Stimulated activated CD8-positive, alpha-beta memory T cell treated with anti-CD3 and anti-CD28 coated beads, Interleukin-2, amount 100 ng/mL, for 1 hour (primary cell): ENCODE measurements around the gene CLEC16A.

ENCODE experiments used
- DNase-seq, 2 donors: peaks; one replicate each; pipeline ENCODE4 v3.0.0-alpha.2; 2020; ENCODE audit warnings: low read depth in 2 of 2

Gene CLEC16A, protein sequence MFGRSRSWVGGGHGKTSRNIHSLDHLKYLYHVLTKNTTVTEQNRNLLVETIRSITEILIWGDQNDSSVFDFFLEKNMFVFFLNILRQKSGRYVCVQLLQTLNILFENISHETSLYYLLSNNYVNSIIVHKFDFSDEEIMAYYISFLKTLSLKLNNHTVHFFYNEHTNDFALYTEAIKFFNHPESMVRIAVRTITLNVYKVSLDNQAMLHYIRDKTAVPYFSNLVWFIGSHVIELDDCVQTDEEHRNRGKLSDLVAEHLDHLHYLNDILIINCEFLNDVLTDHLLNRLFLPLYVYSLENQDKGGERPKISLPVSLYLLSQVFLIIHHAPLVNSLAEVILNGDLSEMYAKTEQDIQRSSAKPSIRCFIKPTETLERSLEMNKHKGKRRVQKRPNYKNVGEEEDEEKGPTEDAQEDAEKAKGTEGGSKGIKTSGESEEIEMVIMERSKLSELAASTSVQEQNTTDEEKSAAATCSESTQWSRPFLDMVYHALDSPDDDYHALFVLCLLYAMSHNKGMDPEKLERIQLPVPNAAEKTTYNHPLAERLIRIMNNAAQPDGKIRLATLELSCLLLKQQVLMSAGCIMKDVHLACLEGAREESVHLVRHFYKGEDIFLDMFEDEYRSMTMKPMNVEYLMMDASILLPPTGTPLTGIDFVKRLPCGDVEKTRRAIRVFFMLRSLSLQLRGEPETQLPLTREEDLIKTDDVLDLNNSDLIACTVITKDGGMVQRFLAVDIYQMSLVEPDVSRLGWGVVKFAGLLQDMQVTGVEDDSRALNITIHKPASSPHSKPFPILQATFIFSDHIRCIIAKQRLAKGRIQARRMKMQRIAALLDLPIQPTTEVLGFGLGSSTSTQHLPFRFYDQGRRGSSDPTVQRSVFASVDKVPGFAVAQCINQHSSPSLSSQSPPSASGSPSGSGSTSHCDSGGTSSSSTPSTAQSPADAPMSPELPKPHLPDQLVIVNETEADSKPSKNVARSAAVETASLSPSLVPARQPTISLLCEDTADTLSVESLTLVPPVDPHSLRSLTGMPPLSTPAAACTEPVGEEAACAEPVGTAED

DNA sequence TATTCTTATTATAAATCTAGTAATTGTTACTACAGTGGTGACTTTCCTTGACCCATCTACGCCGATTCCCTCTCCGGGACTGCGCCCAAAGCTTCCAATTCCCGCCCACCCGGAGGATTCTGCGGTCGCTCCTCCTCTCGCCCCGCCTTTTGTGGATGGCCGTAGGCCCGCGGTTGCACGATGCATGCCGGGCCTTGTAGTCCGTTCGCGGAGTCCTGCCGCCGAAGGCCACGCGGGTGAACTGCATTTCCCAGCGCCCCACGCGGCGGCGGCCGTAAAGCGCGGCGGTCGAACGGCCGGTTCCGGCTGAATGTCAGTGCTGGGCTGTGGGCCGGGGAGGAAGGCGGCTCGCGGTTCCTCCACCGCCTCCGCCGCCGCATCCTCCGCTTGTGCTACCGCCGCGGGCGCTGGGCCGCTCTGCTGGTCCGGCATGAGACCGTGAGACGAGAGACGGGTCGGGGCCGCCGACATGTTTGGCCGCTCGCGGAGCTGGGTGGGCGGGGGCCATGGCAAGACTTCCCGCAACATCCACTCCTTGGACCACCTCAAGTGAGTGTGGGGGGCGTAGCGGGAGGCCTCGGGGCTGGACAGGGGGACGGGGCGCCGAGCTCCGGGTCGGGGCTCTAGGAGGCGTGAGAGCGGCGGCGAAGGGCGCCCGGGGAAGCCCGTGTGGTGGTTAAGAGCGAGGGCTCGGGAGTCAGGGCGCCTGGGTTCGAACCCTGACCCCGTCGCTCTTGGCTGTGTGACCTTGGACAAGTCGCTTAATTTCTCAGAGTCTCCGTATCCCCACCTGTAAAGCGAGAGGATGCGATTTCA lies at the start of gene CLEC16A:
Gene CLEC16A, plus strand, starts transcription at position 316 of the 816 bp plus-strand sequence. Its CDS starts 154 bp downstream, at position 470.
- peak; percentile 91 to 93 for DNase-seq

DNA sequence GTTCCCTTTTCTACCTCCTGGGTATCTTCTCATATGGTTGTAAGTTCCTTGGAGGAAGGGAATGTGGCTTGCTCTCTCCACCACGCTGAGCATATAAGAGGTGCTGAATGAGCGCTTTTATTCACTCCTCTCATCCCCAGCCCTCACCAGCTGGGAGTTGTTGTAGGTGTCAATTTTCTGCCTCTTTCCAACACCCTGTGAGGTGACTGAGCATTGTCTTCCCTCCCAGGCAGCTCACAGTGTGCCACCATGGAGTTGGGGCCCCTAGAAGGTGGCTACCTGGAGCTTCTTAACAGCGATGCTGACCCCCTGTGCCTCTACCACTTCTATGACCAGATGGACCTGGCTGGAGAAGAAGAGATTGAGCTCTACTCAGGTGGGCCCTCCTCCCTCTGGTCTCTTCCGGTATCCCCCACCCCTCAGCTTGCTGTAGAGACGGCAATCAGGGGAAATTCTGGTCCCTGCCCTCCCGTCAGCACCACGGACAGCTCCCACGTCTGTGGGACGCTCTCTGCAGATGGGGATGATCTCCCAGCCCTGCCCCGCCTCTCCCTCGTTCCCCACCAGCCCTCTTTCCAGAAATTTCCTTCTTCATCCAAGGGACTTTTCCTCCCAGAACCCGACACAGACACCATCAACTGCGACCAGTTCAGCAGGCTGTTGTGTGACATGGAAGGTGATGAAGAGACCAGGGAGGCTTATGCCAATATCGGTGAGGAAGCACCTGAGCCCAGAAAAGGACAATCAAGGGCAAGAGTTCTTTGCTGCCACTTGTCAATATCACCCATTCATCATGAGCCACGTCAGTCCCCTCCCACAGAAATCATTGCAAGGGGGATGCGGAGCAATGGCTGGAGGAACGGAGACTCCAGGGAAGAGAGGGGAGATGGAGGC lies 49.1 kb upstream of the CLEC16A start:
- DNase-seq: no peak

DNA sequence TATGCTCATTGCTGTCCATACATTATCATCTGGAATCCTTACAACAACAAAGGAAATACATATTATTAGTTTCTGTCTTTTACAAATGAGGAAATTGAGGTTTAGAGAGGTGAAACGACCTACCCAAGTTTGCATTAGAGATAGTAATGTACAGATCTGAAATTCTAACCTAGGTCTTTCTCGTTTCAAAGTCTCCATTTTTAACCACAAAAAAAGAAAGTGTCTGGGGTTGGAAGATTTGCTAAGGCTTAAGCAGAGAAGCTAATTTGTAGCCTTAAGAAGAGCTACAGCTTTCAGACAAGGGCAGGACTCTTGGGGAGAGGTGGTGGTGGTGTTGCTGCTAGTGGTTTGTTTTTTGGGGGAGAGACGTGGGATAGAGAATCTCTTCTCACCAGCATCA lies 48.2 kb upstream of the CLEC16A start:
- DNase-seq: no peak

DNA sequence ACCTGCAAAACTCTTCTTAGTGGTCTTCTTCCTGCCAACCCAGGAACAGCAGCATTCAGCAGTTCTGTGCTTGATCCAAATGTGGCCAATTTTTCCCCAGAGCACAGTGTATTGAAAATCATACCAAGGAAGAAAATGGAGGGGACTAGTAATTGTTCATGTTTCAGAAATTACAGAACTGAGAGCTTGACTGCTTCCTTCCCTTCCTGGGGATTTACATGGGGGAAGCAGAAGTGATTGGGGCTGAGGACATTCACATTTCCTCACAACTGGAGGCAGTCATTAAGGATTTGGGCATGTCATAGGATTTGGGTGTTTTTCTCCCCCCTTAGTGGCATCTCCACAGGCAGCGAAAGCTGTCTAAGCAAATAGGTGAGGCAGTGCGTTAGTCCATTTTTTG lies 47.6 kb upstream of the CLEC16A start:
- DNase-seq: no peak

DNA sequence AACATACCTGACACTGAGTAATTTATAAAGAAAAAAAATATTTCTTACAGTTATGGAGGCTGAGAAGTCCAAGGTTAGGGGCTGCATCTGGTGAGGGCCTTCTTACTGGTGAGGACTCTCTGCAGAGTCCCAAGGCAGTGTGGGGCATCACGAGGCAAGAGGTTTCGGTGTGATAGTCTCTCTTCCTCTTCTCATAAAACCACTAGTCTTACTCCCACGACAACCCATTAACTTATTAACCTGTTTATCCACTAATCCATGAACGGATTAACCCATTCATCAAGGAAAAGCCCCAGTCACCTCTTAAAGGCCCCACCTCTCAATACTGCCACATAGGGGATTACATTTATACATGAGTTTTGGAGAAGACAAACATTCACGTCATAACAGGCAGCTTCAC lies 47.2 kb upstream of the CLEC16A start:
- DNase-seq: no peak

DNA sequence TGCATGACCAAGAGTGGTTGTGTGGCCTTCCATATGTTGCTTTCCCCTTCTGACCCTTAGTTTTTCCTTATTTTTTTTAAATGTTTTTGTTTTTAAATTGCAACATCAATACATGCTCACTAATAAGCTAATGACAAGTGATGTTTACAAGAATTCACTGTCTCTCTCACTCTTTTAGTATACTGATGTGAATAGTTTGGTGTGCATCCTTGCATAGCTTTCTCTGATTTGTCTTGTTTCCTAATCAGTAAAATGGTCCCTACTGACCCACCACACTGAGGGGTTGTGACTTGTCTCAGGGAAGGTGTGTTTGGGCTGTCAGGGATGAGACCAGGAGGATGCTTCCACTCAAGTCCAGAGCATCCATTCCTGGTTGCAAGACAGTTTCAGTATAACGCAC lies 41.4 kb upstream of the CLEC16A start:
- DNase-seq: no peak

DNA sequence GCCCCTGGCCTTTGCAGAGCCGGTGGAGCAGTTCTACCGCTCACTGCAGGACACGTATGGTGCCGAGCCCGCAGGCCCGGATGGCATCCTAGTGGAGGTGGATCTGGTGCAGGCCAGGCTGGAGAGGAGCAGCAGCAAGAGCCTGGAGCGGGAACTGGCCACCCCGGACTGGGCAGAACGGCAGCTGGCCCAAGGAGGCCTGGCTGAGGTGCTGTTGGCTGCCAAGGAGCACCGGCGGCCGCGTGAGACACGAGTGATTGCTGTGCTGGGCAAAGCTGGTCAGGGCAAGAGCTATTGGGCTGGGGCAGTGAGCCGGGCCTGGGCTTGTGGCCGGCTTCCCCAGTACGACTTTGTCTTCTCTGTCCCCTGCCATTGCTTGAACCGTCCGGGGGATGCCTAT lies 37.9 kb upstream of the CLEC16A start:
- no peak for DNase-seq

DNA sequence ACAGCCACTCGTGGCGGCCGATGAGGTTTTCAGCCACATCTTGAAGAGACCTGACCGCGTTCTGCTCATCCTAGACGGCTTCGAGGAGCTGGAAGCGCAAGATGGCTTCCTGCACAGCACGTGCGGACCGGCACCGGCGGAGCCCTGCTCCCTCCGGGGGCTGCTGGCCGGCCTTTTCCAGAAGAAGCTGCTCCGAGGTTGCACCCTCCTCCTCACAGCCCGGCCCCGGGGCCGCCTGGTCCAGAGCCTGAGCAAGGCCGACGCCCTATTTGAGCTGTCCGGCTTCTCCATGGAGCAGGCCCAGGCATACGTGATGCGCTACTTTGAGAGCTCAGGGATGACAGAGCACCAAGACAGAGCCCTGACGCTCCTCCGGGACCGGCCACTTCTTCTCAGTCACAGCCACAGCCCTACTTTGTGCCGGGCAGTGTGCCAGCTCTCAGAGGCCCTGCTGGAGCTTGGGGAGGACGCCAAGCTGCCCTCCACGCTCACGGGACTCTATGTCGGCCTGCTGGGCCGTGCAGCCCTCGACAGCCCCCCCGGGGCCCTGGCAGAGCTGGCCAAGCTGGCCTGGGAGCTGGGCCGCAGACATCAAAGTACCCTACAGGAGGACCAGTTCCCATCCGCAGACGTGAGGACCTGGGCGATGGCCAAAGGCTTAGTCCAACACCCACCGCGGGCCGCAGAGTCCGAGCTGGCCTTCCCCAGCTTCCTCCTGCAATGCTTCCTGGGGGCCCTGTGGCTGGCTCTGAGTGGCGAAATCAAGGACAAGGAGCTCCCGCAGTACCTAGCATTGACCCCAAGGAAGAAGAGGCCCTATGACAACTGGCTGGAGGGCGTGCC lies 37.2 kb upstream of the CLEC16A start:
- DNase-seq: no peak

DNA sequence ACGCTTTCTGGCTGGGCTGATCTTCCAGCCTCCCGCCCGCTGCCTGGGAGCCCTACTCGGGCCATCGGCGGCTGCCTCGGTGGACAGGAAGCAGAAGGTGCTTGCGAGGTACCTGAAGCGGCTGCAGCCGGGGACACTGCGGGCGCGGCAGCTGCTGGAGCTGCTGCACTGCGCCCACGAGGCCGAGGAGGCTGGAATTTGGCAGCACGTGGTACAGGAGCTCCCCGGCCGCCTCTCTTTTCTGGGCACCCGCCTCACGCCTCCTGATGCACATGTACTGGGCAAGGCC lies 36.7 kb upstream of the CLEC16A start:
- DNase-seq: no peak

DNA sequence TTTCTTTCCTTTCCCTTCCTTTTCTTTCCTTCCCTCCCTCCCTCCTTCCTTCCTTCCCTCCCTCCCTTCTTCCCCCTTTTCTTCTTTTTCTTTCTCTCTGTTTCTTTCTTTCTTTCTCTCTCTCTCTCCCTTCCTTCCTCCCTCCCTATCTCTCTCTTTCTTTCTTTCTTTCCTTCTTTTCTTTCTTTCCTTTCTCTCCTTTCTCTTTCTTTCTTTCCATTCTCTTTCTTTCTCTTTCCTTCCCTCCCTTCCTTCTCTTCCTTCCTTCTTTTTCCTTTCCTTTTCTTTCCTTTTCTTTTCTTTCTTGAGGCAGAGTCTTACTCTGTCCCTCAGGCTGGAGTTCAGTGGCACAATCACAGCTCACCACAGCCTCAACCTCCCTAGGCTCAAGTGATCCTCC lies 33.1 kb upstream of the CLEC16A start:
- DNase-seq: no peak

DNA sequence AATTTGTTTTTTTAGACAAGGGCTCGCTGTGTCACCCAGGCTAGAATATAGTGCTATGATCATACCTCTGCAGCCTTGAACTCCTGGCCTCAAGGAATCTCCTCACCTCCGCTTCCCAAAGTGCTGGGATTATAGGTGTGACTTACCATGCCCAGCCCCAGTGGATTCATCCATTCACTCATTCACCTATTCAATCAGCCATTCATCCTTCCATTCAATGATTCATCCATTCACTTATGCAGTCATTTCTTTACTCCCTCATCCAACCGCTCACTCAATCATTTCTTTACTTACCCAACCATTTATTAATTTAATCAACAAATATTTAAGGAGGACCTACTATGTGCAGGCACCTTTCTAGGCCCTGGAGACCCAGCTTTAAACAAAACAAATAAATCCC lies 27.8 kb upstream of the CLEC16A start:
- no peak for DNase-seq

DNA sequence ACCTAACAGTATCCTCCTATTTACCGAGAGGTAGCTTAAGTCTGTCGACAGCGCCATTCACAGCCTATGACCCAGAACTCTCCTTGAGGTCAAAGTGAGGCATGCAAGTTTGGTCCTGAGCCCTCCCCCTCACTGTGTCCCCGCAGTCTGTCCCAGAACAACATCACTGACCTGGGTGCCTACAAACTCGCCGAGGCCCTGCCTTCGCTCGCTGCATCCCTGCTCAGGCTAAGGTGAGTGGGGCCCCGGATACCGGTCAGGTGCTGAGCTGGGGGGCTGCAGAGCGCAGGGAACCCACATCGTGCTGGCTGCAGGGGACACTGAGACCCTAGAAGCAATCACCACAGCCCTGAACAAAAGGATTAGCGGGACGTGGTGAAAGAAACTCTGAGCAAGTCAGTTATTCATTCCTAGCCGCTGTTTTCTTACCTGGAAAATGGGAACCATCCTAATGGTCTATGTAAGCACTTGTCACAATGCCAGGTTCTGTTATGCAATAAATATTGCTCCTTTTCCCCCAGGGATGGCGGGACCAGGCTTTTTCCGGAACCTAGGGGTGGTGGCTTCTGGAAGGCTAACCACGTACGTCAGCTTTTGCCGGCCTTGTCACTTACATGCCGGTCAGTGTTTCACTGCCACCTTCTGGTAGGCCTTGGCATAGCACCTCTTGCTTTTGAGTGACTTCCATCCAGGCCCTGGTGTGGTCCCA lies 25.9 kb upstream of the CLEC16A start:
- DNase-seq: peak; percentile 55 to 66

DNA sequence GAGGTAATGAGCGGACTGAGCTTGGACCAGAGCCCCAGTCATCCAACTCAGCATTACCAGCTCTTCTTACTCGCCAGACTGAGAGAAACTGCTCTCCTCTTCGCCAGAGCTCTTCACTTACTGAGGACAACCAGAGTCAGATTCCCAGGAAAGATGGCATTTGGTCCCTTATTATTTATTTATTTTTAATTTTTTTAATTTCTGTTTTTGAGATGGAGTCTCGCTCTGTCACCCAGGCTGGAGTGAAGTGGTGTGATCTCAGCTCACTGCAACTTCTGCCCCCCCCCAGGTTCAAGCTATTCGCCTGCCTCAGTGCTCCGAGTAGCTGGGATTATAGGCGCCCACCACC lies 25.4 kb upstream of the CLEC16A start:
- no peak for DNase-seq

DNA sequence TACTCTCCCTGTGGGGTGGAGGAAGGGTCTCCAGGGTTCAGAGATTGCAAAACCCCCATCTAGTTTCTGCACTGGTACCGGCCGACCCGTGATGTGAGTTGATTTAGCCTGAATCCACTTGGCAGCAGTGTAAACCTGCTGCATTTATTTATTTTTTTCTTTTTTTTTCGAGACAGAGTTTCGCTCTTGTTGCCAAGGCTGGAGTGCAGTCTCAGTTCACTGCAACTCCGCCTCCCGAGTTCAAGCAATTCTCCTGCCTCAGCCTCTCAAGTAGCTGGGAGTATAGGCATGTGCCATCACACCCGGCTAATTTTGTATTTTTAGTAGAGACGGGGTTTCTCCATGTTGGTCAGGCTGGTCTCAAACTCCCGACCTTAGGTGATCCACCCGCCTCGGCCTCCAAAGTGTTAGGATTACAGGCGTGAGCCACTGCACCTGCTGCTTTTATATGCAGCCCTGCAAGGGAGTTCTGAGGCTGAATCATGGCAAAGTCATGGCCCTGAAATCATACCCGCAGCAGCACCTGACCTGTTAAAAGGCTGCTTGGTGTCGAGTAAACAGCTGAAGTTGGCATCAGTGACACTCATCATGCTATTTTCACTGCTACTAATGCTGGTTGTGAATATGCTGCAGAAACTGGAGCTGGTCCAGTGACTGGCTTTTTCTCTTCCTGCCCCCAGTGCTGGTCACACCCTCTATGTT lies 23.5 kb upstream of the CLEC16A start:
- no peak for DNase-seq

DNA sequence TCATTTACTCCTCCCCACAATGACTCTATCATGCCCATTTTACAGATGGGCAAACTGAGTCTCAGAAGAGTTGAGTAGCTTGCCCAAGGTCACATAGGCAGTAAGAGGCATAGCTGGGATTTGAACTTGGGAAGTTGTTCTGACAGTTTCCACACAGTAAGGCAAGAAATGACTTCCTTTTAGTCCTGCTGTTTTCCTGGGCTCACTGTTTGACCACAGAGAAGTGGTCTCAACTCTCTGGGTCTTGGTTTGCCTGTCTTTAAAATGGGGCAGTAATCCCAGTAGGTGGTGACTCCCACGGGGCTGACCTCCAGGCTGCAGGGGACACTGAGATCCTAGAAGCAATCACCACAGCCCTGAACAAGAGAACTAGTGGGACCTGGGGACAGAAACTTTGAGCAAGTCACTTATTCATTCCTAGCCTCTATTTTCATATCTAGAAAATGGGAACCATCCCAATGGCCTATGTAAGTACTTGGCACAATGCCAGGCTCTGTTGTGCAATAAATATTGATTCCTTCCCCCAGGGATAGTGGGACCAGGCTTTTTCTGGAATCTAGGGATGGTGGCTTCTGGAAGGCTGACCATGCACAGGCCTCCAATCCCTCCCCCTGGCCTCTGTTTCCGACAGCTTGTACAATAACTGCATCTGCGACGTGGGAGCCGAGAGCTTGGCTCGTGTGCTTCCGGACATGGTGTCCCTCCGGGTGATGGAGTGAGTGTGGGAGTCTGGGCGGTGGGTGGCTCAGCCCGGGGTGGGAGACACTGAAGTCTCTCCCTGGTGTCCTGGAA lies 22.6 kb upstream of the CLEC16A start:
- no peak for DNase-seq

DNA sequence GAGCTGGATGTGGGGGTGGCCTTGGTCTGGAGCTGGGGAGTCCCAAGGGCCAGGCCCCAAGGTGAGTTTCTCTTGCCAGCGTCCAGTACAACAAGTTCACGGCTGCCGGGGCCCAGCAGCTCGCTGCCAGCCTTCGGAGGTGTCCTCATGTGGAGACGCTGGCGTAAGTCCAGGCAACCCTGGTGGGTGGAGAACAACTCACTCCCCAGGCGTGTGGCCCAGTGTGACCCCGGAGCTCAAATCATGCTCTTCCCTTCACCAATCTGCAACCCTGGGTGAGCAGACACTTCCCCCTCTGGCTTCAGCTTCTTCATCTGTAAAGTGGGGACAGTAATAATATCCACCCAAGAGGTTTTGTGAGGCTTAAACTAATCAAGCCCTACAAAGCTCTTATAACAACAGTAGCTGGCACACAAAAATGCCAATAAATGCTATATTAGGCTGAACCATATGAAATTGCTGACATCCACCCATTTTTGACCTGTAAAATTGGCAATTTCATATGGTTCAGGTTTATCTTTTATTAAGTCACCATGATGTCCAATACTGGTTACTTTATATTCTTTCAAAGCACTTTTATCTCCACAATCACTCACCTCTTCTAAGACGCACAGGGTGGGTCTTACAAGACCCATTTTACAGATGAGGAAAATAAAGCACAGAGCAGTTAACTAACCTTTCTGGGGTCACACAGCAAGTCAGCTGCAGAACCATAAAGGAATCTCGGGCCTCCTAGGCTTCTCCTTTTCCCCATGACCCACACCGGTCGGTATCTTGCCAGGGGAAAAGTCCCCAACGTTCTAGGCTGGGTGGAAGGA lies 21.8 kb upstream of the CLEC16A start:
- DNase-seq: no peak

DNA sequence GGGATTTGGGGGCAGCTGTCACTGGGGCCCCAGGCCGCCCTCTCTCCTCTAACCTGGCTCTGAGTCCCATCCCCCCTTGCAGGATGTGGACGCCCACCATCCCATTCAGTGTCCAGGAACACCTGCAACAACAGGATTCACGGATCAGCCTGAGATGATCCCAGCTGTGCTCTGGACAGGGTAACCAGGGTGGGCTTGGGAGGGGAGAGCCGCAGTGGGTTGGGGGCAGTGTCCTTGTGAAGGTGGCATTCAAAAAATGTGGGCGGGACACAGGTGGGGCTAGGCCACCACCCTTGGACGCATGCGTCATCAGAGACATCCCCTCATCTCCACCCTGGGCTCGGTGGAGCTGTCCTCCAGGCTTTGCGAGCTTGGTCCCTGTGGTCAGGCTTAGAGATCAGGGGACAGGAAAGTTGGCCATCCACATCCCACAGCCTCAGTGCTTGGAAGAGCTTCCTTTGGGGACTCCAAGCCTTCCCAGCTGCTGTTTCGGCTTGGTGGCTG lies 21.2 kb upstream of the CLEC16A start:
- DNase-seq: no peak
